Stimulated activated CD8-positive, alpha-beta memory T cell treated with anti-CD3 and anti-CD28 coated beads, Interleukin-12 subunit alpha, Interleukin-12 subunit beta, amount 100 ng/mL, for 4 hours (primary cell): ENCODE data around the gene AKAP1.

Experiments
- DNase-seq: peaks from one replicate; pipeline ENCODE4 v3.0.0-alpha.2; 2020; ENCODE audit warnings: low read depth

The AKAP1 gene

GRCh38 chr17:57133486-57133885 lies 48.4 kb downstream of the AKAP1 start:
- DNase-seq: no peak

GRCh38 chr17:57135026-57135788 lies 50.2 kb downstream of the AKAP1 start:
- DNase-seq: no peak

GRCh38 chr17:57135789-57136291 lies 50.8 kb downstream of the AKAP1 start:
- DNase-seq: no peak

GRCh38 chr17:57136355-57136754 lies 51.3 kb downstream of the AKAP1 start:
- no peak for DNase-seq

GRCh38 chr17:57138030-57138911 lies 53.2 kb downstream of the AKAP1 start:
- DNase-seq: no peak

GRCh38 chr17:57138956-57139576 lies 54.0 kb downstream of the AKAP1 start:
- no peak for DNase-seq

GRCh38 chr17:57140316-57140715 lies 55.3 kb downstream of the AKAP1 start:
- no peak for DNase-seq

GRCh38 chr17:57142925-57143324 lies 57.9 kb downstream of the AKAP1 start:
- DNase-seq: no peak

GRCh38 chr17:57143361-57143760 lies 58.3 kb downstream of the AKAP1 start:
- no peak for DNase-seq

GRCh38 chr17:57143919-57144318 lies 58.9 kb downstream of the AKAP1 start:
- no peak for DNase-seq

- DNase-seq: no peak
Observed at GRCh38 chr17:57144567-57144966, 59.5 kb downstream of the AKAP1 start.

GRCh38 chr17:57145347-57145746 lies 60.3 kb downstream of the AKAP1 start:
- no peak for DNase-seq

GRCh38 chr17:57146273-57146672 lies 61.2 kb downstream of the AKAP1 start:
- no peak for DNase-seq

GRCh38 chr17:57151798-57152197 lies 66.8 kb downstream of the AKAP1 start:
- DNase-seq: no peak

GRCh38 chr17:57152967-57153528 lies 68.0 kb downstream of the AKAP1 start:
- DNase-seq: no peak

GRCh38 chr17:57154921-57155320 lies 69.9 kb downstream of the AKAP1 start:
- DNase-seq: no peak

- no peak for DNase-seq
Observed at GRCh38 chr17:57158325-57158724, 73.3 kb downstream of the AKAP1 start.

- no peak for DNase-seq
Observed at GRCh38 chr17:57158795-57159194, 73.7 kb downstream of the AKAP1 start.

- no peak for DNase-seq
Observed at GRCh38 chr17:57160624-57161023, 75.6 kb downstream of the AKAP1 start.

- no peak for DNase-seq
Observed at GRCh38 chr17:57164814-57165213, 79.8 kb downstream of the AKAP1 start.

GRCh38 chr17:57165754-57166153 lies 80.7 kb downstream of the AKAP1 start:
- no peak for DNase-seq

GRCh38 chr17:57166803-57167202 lies 81.8 kb downstream of the AKAP1 start:
- no peak for DNase-seq
